ENCODE data around the gene PRR20C. TPM values are rescaled to one million over a fixed set of nuclear protein-coding genes. Genes with fewer than 3 reads are reported as not detected.
"Not testable (repeated sequence)": the region's sequence is repeated elsewhere in the genome, so short reads cannot be mapped to it uniquely, and the experiment has no call there.

The PRR20C gene
- total RNA-seq, 1 donor: not detected

GRCh38 chr13:57160332-57160731 lies 6.5 kb downstream of the PRR20C start, which contains the start of gene PRR20D:
Gene PRR20D (plus strand): TSS chr13:57160632. CDS start chr13:57161019, 387 bp downstream.
- not testable (repeated sequence) for DNase-seq (ENCODE audit: low read depth)

GRCh38 chr13:57166897-57167296 lies 13.0 kb downstream of the PRR20C start, which contains the start of gene PRR20E:
Gene PRR20E (plus strand): TSS chr13:57167197. CDS start chr13:57167584, 387 bp downstream.
- DNase-seq (ENCODE audit: low read depth); H3K4me3 ChIP-seq (ENCODE audit: low read depth, low read length): not testable (repeated sequence)

More at GRCh38 chr13:57160332-57160731, 6.5 kb downstream of the PRR20C start, which contains the start of gene PRR20D:
- H3K4me3 ChIP-seq (ENCODE audit: low read depth, low read length): not testable (repeated sequence)

GRCh38 chr13:57191667-57192066 lies 37.8 kb downstream of the PRR20C start:
- no peak for DNase-seq (ENCODE audit: low read depth)
- TF ChIP-seq CTCF (IDR thresholded peaks at IDR 0.05; ENCODE audit: insufficient read depth, low read length): no peak
- no peak overlapping the region for H3K4me3 ChIP-seq (ENCODE audit: low read depth, low read length)

Small RNA genes within 50 kb of the gene (small RNA-seq; reads per million reads assigned to genes)
- not detected for gene PRR20FP

Other genes starting within 250 kb of the PRR20C start
- gene PRR20A, start 13.1 kb upstream of the PRR20C start, total RNA-seq (ENCODE audit: low replicate concordance): not detected in 2 replicates
- not detected in 2 replicates for gene PRR20B, start 6.6 kb upstream of the PRR20C start, total RNA-seq (ENCODE audit: low replicate concordance)
- not detected in 2 replicates for gene PRR20D, start 6.6 kb downstream of the PRR20C start, total RNA-seq (ENCODE audit: low replicate concordance)
- not detected in 2 replicates for gene PRR20E, start 13.1 kb downstream of the PRR20C start, total RNA-seq (ENCODE audit: low replicate concordance)

Data from fibroblast of the aortic adventitia (primary cell).